HepG2 (cell line): ENCODE measurements around the gene C14orf93. TPM values are rescaled to one million over a fixed set of nuclear protein-coding genes. Genes with fewer than 3 reads are reported as not detected.
A peak's percentile ranks its signal among the peaks of the same experiment; 100 is the strongest.

Experiments used
- ATAC-seq: fragments of 200-7000 bp; cut with Tn5 transposase; 3 replicates; pipeline ENCODE4 v1.9.1; 2020; ENCODE audit warnings: mild to moderate bottlenecking, moderate library complexity
- BruUV-seq: library from RNA; stranded (reverse); fragments of 400-500 nt; replicated peaks from 2 replicates; lab custom pipeline; 2021; lab: Mats Ljungman, UMichigan
- CTCF ChIA-PET: fragments of 300-600 bp; formaldehyde crosslinking; extraction: SDS; loops from one replicate; lab custom pipeline; 2021; ENCODE audit warnings: low total read pairs, inconsistent platforms, low intra/inter-chr PET ratio; lab: Yijun Ruan, JAX
- POLR2A ChIA-PET: fragments of 350-600 bp; sonication (Branson Sonifier 250); formaldehyde crosslinking; loops from one replicate; lab custom pipeline; 2020; ENCODE audit warnings: antibody characterized with exemption, inconsistent platforms; lab: Yijun Ruan, JAX
- DNase-seq: peaks from one replicate; pipeline ENCODE4 v3.0.0-alpha.2; 2015; ENCODE audit warnings: low spot score
- FAIRE-seq: peaks from 3 replicates; lab custom pipeline; 2011; peaks lifted over from hg19 to GRCh38; lab: Jason Lieb, UNC
- H2AFZ ChIP-seq: one replicate; pipeline ENCODE4 v1.6.1; 2011; ENCODE audit warnings: low read length, inconsistent platforms
- H3K27ac ChIP-seq: fragments of 300-600 bp; 3 replicates; pipeline ENCODE4 v1.8.0; 2011; ENCODE audit warnings: mixed run types, mild to moderate bottlenecking, mixed read lengths, low read length, inconsistent platforms; ENCODE audit not compliant: insufficient read depth; ENCODE audit errors: extremely low read length
- H3K27me3 ChIP-seq, 2 experiments: fragments of 200-600 bp in 1 of 2; 2 replicates in 1 of 2; 3 replicates in 1 of 2; pipeline versions ENCODE4 v1.6.0 to v1.8.0; 2011; ENCODE audit warnings: low read length in 2 of 2, mild to moderate bottlenecking in 2 of 2, moderate library complexity in 2 of 2, inconsistent platforms in 1 of 2; ENCODE audit not compliant: insufficient read depth in 2 of 2, control insufficient read depth in 1 of 2
- H3K36me3 ChIP-seq, 2 experiments: fragments of 200-600 bp in 1 of 2; replicated peaks in 1 of 2; 2 replicates in 1 of 2; 3 replicates in 1 of 2; pipeline versions ENCODE4 v1.5.1 to v1.8.0; 2011; ENCODE audit warnings: low read length in 2 of 2, inconsistent platforms in 1 of 2; ENCODE audit not compliant: insufficient read depth in 2 of 2, control insufficient read depth in 1 of 2
- H3K4me1 ChIP-seq: 2 replicates; pipeline ENCODE4 v1.5.1; 2012; ENCODE audit warnings: low read length, inconsistent platforms; ENCODE audit not compliant: insufficient read depth
- H3K4me2 ChIP-seq: 2 replicates; pipeline ENCODE4 v1.6.0; 2011; ENCODE audit warnings: low read depth, low read length, inconsistent platforms
- H3K4me3 ChIP-seq, 3 experiments: fragments of 200-600 bp in 1 of 3; sonication (generic), shearing (Covaris generic) in 1 of 3; replicated peaks in 1 of 3; 2 replicates each; pipeline ENCODE4 v1.5.1; 2011 to 2016; ENCODE audit warnings: low read length in 3 of 3, inconsistent platforms in 2 of 3, low read depth in 2 of 3, mild to moderate bottlenecking in 2 of 3, control low read depth in 1 of 3, mixed read lengths in 1 of 3; ENCODE audit not compliant: insufficient read depth in 1 of 3
- H3K79me2 ChIP-seq: one replicate; pipeline ENCODE4 v1.6.1; 2011; ENCODE audit warnings: low read length, inconsistent platforms; ENCODE audit not compliant: insufficient read depth
- H3K9ac ChIP-seq: 2 replicates; pipeline ENCODE4 v1.6.0; 2011; ENCODE audit warnings: mild to moderate bottlenecking, low read depth, low read length, inconsistent platforms; ENCODE audit not compliant: insufficient read depth
- H3K9me3 ChIP-seq: 2 replicates; pipeline ENCODE4 v1.5.1; 2012; ENCODE audit warnings: mild to moderate bottlenecking, low read length
- H4K20me1 ChIP-seq: 2 replicates; pipeline ENCODE4 v1.6.0; 2011; ENCODE audit warnings: inconsistent platforms, mild to moderate bottlenecking, low read length, moderate library complexity; ENCODE audit not compliant: insufficient read depth
- CENPT ChIP-seq: sonication (generic); formaldehyde crosslinking; IDR thresholded peaks from 2 replicates; pipeline ENCODE4 v1.8.0; 2022; ENCODE audit warnings: low read depth, mild to moderate bottlenecking, moderate library complexity, missing genetic modification reagents
- ERF ChIP-seq: IDR thresholded peaks from 2 replicates; pipeline ENCODE4 v1.6.1; 2018; ENCODE audit warnings: missing biosample characterization, missing genetic modification reagents
- FOXC1 ChIP-seq: sonication (generic); formaldehyde crosslinking; IDR thresholded peaks from 2 replicates; pipeline ENCODE4 v1.8.0; 2022; ENCODE audit warnings: mild to moderate bottlenecking, missing genetic modification reagents, borderline replicate concordance
- IRX3 ChIP-seq: sonication (generic); formaldehyde crosslinking; IDR thresholded peaks from 2 replicates; pipeline ENCODE4 v1.8.1; 2023; ENCODE audit warnings: mild to moderate bottlenecking, low read depth, missing genetic modification reagents, borderline replicate concordance
- JUN ChIP-seq: sonication (generic); formaldehyde crosslinking; IDR thresholded peaks from 2 replicates; pipeline ENCODE4 v1.4.0; 2020; ENCODE audit warnings: mild to moderate bottlenecking, missing genetic modification reagents
- MAFF ChIP-seq: IDR thresholded peaks from 2 replicates; pipeline ENCODE4 v1.6.1; 2011; ENCODE audit warnings: low read depth, low read length, improper control_type of control experiment
- NFIB ChIP-seq: sonication (generic); formaldehyde crosslinking; IDR thresholded peaks from 2 replicates; pipeline ENCODE4 v1.9.0; 2021; ENCODE audit warnings: missing genetic modification reagents, mild to moderate bottlenecking, borderline replicate concordance
- NR1H2 ChIP-seq: sonication (generic); formaldehyde crosslinking; IDR thresholded peaks from 2 replicates; pipeline ENCODE4 v1.8.1; 2022; ENCODE audit warnings: low read depth, missing genetic modification reagents, borderline replicate concordance
- RNF2 ChIP-seq: fragments of 450-650 bp; conservative IDR thresholded peaks from 2 replicates; pipeline ENCODE4 v1.6.1; 2016; ENCODE audit warnings: low read depth
- SKI ChIP-seq: fragments of 450-650 bp; IDR thresholded peaks from one replicate; pipeline ENCODE4 v1.6.1; 2018; ENCODE audit warnings: mild to moderate bottlenecking; ENCODE audit not compliant: partially characterized antibody
- SSRP1 ChIP-seq: IDR thresholded peaks from 2 replicates; pipeline ENCODE4 v1.6.1; 2016; ENCODE audit warnings: control low read depth
- TEAD3 ChIP-seq: optimal IDR thresholded peaks from 2 replicates; pipeline ENCODE3; 2016; ENCODE audit warnings: borderline replicate concordance
- THAP11 ChIP-seq: IDR thresholded peaks from 2 replicates; pipeline ENCODE4 v1.6.1; 2016; ENCODE audit warnings: missing biosample characterization, missing genetic modification reagents
- ZEB1 ChIP-seq: IDR thresholded peaks from 2 replicates; pipeline ENCODE4 v1.6.1; 2012; ENCODE audit warnings: mild to moderate bottlenecking, low read depth, inconsistent platforms; ENCODE audit not compliant: insufficient replicate concordance
- ZFYVE20 ChIP-seq: sonication (generic); formaldehyde crosslinking; IDR thresholded peaks from 2 replicates; pipeline ENCODE4 v1.8.0; 2023; ENCODE audit warnings: low read depth, mild to moderate bottlenecking, moderate library complexity, missing genetic modification reagents, borderline replicate concordance
- ZNF251 ChIP-seq: sonication (generic); formaldehyde crosslinking; IDR thresholded peaks from 2 replicates; pipeline ENCODE4 v1.9.0; 2021; ENCODE audit warnings: mild to moderate bottlenecking, missing genetic modification reagents
- ZNF7 ChIP-seq: IDR thresholded peaks from 2 replicates; pipeline ENCODE4 v1.6.1; 2016; ENCODE audit warnings: missing biosample characterization, missing genetic modification reagents
- ZNF850 ChIP-seq: sonication (generic); formaldehyde crosslinking; conservative IDR thresholded peaks from 2 replicates; pipeline ENCODE4 v1.9.0; 2021; ENCODE audit warnings: mild to moderate bottlenecking, missing genetic modification reagents
- ZSCAN5A ChIP-seq: sonication (generic); formaldehyde crosslinking; IDR thresholded peaks from 2 replicates; pipeline ENCODE4 v1.8.0; 2022; ENCODE audit warnings: mild to moderate bottlenecking, missing genetic modification reagents, borderline replicate concordance
- WGBS: methylation state at CpG from one replicate; pipeline ENCODE4 v1.1.6; 2017; ENCODE audit warnings: low lambda C conversion rate; 5-methylcytosine and 5-hydroxymethylcytosine counted together
- in situ Hi-C: cut with HindIII; loops from 2 replicates; pipeline ENCODE4 v1.10.0; 2017; ENCODE audit warnings: low pct_unique_long_range_greater_than_20kb; ENCODE audit not compliant: extremely low pct_ligation_motif_present
- intact Hi-C: fragments of 100-400 bp; cut with micrococcal nuclease; formaldehyde crosslinking; loops from one replicate; pipeline ENCODE4 v1.10.0; 2022; ENCODE audit not compliant: unreplicated experiment
- polyA plus RNA-seq, 8 experiments: library from polyadenylated mRNA; depleted of rRNA in 3 of 8; stranded (reverse) in 7 of 8; unstranded in 1 of 8; fragments of >200 nt; fragmentation: Illumina TruSeq in 4 of 8; extraction: Trizol in 4 of 8; gene quantifications; 2 replicates each; pipeline versions ENCODE4 v1.2.1 to v1.2.3, GENCODE V29; 2011 to 2016; ENCODE audit warnings: low read depth in 4 of 8, missing spikeins in 1 of 8, mixed read lengths in 1 of 8; ENCODE audit not compliant: insufficient read depth in 1 of 8
- total RNA-seq, 5 experiments: library from RNA; depleted of rRNA; stranded (reverse); fragments of >200 nt; fragmentation: Illumina TruSeq; extraction: Trizol; gene quantifications; 2 replicates each; pipeline ENCODE4 v1.2.3, GENCODE V29; 2016; ENCODE audit warnings: low read depth in 1 of 5
- TF ChIP-seq, protein P1 (sequence below): IDR thresholded peaks from 2 replicates; pipeline ENCODE4 v1.6.1; 2012; ENCODE audit warnings: low read depth, low read length, improper control_type of control experiment
- TF ChIP-seq, protein P2 (sequence below): sonication (generic); formaldehyde crosslinking; IDR thresholded peaks from 2 replicates; pipeline ENCODE4 v1.8.1; 2023; ENCODE audit warnings: mild to moderate bottlenecking, inconsistent platforms, moderate library complexity, missing genetic modification reagents, borderline replicate concordance

C14orf93 gene
- total and polyA plus RNA-seq, 2 of the 13 experiments (the other 11 are each of a cell fraction or from before 2014, with no cell fraction given) = 11.4 to 22.5 TPM

- in situ Hi-C loops = no loop called here
- 89% methylated on average over 9 of the region's 9 CpGs for WGBS
- no peak for TF ChIP-seq THAP11 (CRISPR knock-in tag)
- TF ChIP-seq, protein P1, sequence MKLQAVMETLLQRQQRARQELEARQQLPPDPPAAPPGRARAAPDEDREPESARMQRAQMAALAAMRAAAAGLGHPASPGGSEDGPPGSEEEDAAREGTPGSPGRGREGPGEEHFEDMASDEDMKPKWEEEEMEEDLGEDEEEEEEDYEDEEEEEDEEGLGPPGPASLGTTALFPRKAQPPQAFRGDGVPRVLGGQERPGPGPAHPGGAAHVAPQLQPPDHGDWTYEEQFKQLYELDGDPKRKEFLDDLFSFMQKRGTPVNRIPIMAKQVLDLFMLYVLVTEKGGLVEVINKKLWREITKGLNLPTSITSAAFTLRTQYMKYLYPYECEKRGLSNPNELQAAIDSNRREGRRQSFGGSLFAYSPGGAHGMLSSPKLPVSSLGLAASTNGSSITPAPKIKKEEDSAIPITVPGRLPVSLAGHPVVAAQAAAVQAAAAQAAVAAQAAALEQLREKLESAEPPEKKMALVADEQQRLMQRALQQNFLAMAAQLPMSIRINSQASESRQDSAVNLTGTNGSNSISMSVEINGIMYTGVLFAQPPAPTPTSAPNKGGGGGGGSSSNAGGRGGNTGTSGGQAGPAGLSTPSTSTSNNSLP = no peak
- no peak for TF ChIP-seq ZEB1
- no peak for TF ChIP-seq CENPT (CRISPR knock-in tag)
- TF ChIP-seq RNF2 = no peak
- TF ChIP-seq ERF = no peak
- no peak for TF ChIP-seq ZSCAN5A (CRISPR knock-in tag)
- no peak for TF ChIP-seq FOXC1 (CRISPR knock-in tag)
- TF ChIP-seq ZNF7 (CRISPR knock-in tag) = no peak
- no peak for TF ChIP-seq IRX3 (CRISPR knock-in tag)
- TF ChIP-seq SKI = no peak
- TF ChIP-seq SSRP1 (CRISPR knock-in tag) = peak; percentile 94
- TF ChIP-seq, protein P2, sequence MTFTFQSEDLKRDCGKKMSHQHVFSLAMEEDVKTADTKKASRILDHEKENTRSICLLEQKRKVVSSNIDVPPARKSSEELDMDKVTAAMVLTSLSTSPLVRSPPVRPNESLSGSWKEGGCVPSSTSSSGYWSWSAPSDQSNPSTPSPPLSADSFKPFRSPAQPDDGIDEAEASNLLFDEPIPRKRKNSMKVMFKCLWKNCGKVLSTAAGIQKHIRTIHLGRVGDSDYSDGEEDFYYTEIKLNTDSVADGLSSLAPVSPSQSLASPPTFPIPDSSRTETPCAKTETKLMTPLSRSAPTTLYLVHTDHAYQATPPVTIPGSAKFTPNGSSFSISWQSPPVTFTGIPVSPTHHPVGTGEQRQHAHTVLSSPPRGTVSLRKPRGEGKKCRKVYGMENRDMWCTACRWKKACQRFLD (CRISPR knock-in tag) = no peak
- TF ChIP-seq ZNF251 (CRISPR knock-in tag) = no peak
- TF ChIP-seq ZNF850 (CRISPR knock-in tag) = no peak
- no peak for TF ChIP-seq TEAD3 (CRISPR knock-in tag)
- no peak for TF ChIP-seq JUN (CRISPR knock-in tag)
- TF ChIP-seq NFIB (CRISPR knock-in tag) = no peak
- no peak for TF ChIP-seq MAFF
- TF ChIP-seq NR1H2 (CRISPR knock-in tag) = no peak
- no peak for TF ChIP-seq ZFYVE20 (CRISPR knock-in tag)
Observed at GRCh38 chr14:22974530-22975313, 35.2 kb downstream of the C14orf93 start.

More at GRCh38 chr14:22974530-22975313, 35.2 kb downstream of the C14orf93 start:
- FAIRE-seq = no peak
- Histone ChIP-seq H2AFZ (no peak overlapping the region), H3K4me3 (0 out of 6 replicates have a peak overlapping the region, but pooled peaks of 1 of the 3 experiments have one; percentile 1), H3K4me1 (peaks cover 78% of the 10 kb centered on the region), H3K79me2 (peaks cover 55% of the 10 kb centered on the region), H3K4me2 (peak overlapping the region; percentile 39), H3K9me3 (no peaks in the 10 kb centered on the region), H3K27ac (peak overlapping the region; percentile 97), H3K36me3 (peaks cover 36 to 58% of the 10 kb centered on the region in 2 experiments), H4K20me1 (peaks cover 22% of the 10 kb centered on the region), H3K27me3 (no peaks in the 10 kb centered on the region), H3K9ac (peak overlapping the region; percentile 21)
- no TSS peak for BruUV-seq
- ATAC-seq = no peak
- DNase-seq = no peak
- POLR2A ChIA-PET = interaction anchor here (0.9 to 26.8 kb wide), 8 partner anchors 2 to 94 kb away, joined by 3 to 1670 read pairs (median 50); partner anchors contain the start of genes AJUBA, CDH24, HAUS4 and PSMB5
- intact Hi-C loops = no loop called here
- CTCF ChIA-PET = interaction anchor here (1.7 to 5.4 kb wide), 3 partner anchors 10 to 418 kb away, joined by 8 to 298 read pairs (median 29); partner anchors contain the start of genes AJUBA and CDH24
